Nucleus accumbens (tissue), 56 donors: Measurements from ENCODE around the gene FBLIM1.

Experiments
- DNase-seq, 56 donors: peaks; one replicate each; lab custom pipeline; 2025; lab: John Stamatoyannopoulos, UW

FBLIM1 gene

GRCh38 chr1:15758343-15758931 is at the start of gene FBLIM1:
FBLIM1 (plus strand) TSS chr1:15758795; CDS start chr1:15764984, 6,189 bp downstream.
- no peak for DNase-seq

- DNase-seq = no peak
Observed at GRCh38 chr1:15709226-15709625, 49.4 kb upstream of the FBLIM1 start.

- DNase-seq = no peak
Observed at GRCh38 chr1:15712168-15712567, 46.4 kb upstream of the FBLIM1 start.

GRCh38 chr1:15714406-15715136 is 44.0 kb upstream of the FBLIM1 start:
- DNase-seq = peak in 37 of 56 donors; percentile 1 to 60 (median 31)

GRCh38 chr1:15717418-15718125 is 41.0 kb upstream of the FBLIM1 start:
- no peak for DNase-seq

- no peak for DNase-seq
Observed at GRCh38 chr1:15718199-15718601, 40.4 kb upstream of the FBLIM1 start.

GRCh38 chr1:15719381-15720120 is 39.0 kb upstream of the FBLIM1 start:
- DNase-seq = no peak

GRCh38 chr1:15720861-15721260 is 37.7 kb upstream of the FBLIM1 start:
- no peak for DNase-seq

GRCh38 chr1:15722411-15722810 is 36.2 kb upstream of the FBLIM1 start:
- DNase-seq = no peak

- DNase-seq = no peak
Observed at GRCh38 chr1:15722836-15723532, 35.6 kb upstream of the FBLIM1 start.

- no peak for DNase-seq
Observed at GRCh38 chr1:15723631-15724246, 34.9 kb upstream of the FBLIM1 start.

- DNase-seq = no peak
Observed at GRCh38 chr1:15724949-15725880, 33.4 kb upstream of the FBLIM1 start.

- DNase-seq = no peak
Observed at GRCh38 chr1:15726508-15726907, 32.1 kb upstream of the FBLIM1 start.

- no peak for DNase-seq
Observed at GRCh38 chr1:15727021-15727420, 31.6 kb upstream of the FBLIM1 start.

GRCh38 chr1:15727424-15727823 is 31.2 kb upstream of the FBLIM1 start:
- no peak for DNase-seq

GRCh38 chr1:15727866-15728534 is 30.6 kb upstream of the FBLIM1 start:
- DNase-seq = no peak

GRCh38 chr1:15728937-15729657 is 29.5 kb upstream of the FBLIM1 start:
- no peak for DNase-seq

GRCh38 chr1:15730423-15730822 is 28.2 kb upstream of the FBLIM1 start:
- DNase-seq = no peak
